ENCODE results near the gene FNDC3B. TPM values are rescaled to one million over a fixed set of nuclear protein-coding genes. Genes with fewer than 3 reads are reported as not detected.

FNDC3B gene
- total RNA-seq, 4 donors from 2014 or later: 59.8 to 72.6 (median 65.6) TPM

GRCh38 chr3:172101107-172101506 lies 61.7 kb downstream of the FNDC3B start:
- Histone ChIP-seq H3K4me1 (peaks cover 50 to 96% (median 79%) of the 10 kb centered on the region in 4 donors), H3K4me3 (no peak overlapping the region), H3K36me3 (no peaks in the 10 kb centered on the region), H3K27ac (replicated peaks in 1 of 4) (no peak overlapping the region), H3K9me3 (no peaks in the 10 kb centered on the region), H3K27me3 (no peaks in the 10 kb centered on the region)
- no peak for DNase-seq (ENCODE audit: extremely low spot score)
- intact Hi-C loops (cut with DNase I): no loop called here
- WGBS: 86% methylated on average over 3 of the region's 3 CpGs
- TF ChIP-seq CTCF (IDR thresholded peaks at IDR 0.05) (no peak), POLR2A (IDR thresholded peaks at IDR 0.05; ENCODE audit: low read depth) (no peak), EP300 (IDR thresholded peaks at IDR 0.05) (no peak), POLR2AphosphoS5 (IDR thresholded peaks at IDR 0.05) (no peak)

GRCh38 chr3:172102123-172102882 lies 62.9 kb downstream of the FNDC3B start:
- 75% methylated on average over 5 of the region's 5 CpGs for WGBS
- DNase-seq (ENCODE audit: extremely low spot score): no peak
- peaks cover 43 to 96% (median 79%) of the 10 kb centered on the region in 4 donors for H3K4me1 ChIP-seq
- no peak overlapping the region for H3K27ac ChIP-seq (replicated peaks in 1 of 4)
- TF ChIP-seq EP300 (IDR thresholded peaks at IDR 0.05): no peak
- TF ChIP-seq POLR2AphosphoS5 (IDR thresholded peaks at IDR 0.05): no peak
- TF ChIP-seq POLR2A (IDR thresholded peaks at IDR 0.05; ENCODE audit: low read depth): no peak
- TF ChIP-seq CTCF (IDR thresholded peaks at IDR 0.05): no peak
- intact Hi-C loops (cut with DNase I): no loop called here
- H3K9me3 ChIP-seq: no peaks in the 10 kb centered on the region
- H3K36me3 ChIP-seq: no peaks in the 10 kb centered on the region
- H3K4me3 ChIP-seq: no peak overlapping the region
- no peaks in the 10 kb centered on the region for H3K27me3 ChIP-seq

- 85% methylated on average over 3 of the region's 3 CpGs for WGBS
- no peaks in the 10 kb centered on the region for H3K36me3 ChIP-seq
- no peak overlapping the region for H3K4me3 ChIP-seq
- no peak overlapping the region for H3K27ac ChIP-seq (replicated peaks in 1 of 4)
- TF ChIP-seq CTCF (IDR thresholded peaks at IDR 0.05) (no peak), POLR2AphosphoS5 (IDR thresholded peaks at IDR 0.05) (no peak), POLR2A (IDR thresholded peaks at IDR 0.05; ENCODE audit: low read depth) (no peak), EP300 (IDR thresholded peaks at IDR 0.05) (no peak)
- no peak for DNase-seq (ENCODE audit: extremely low spot score)
- no peaks in the 10 kb centered on the region for H3K9me3 ChIP-seq
- intact Hi-C loops (cut with DNase I): no loop called here
- H3K4me1 ChIP-seq: peaks cover 43 to 96% (median 81%) of the 10 kb centered on the region in 4 donors
- no peaks in the 10 kb centered on the region for H3K27me3 ChIP-seq
Observed at GRCh38 chr3:172102883-172103310, 63.5 kb downstream of the FNDC3B start.

GRCh38 chr3:172103724-172104123 lies 64.3 kb downstream of the FNDC3B start:
- TF ChIP-seq EP300 (IDR thresholded peaks at IDR 0.05) (no peak), POLR2A (IDR thresholded peaks at IDR 0.05; ENCODE audit: low read depth) (no peak), POLR2AphosphoS5 (IDR thresholded peaks at IDR 0.05) (no peak), CTCF (IDR thresholded peaks at IDR 0.05) (no peak)
- no peaks in the 10 kb centered on the region for H3K9me3 ChIP-seq
- intact Hi-C loops (cut with DNase I): no loop called here
- 70% methylated on average over 2 of the region's 2 CpGs for WGBS
- H3K4me1 ChIP-seq: peaks cover 43 to 96% (median 81%) of the 10 kb centered on the region in 4 donors
- no peaks in the 10 kb centered on the region for H3K27me3 ChIP-seq
- no peak overlapping the region for H3K27ac ChIP-seq (replicated peaks in 1 of 4)
- no peaks in the 10 kb centered on the region for H3K36me3 ChIP-seq
- H3K4me3 ChIP-seq: no peak overlapping the region
- DNase-seq (ENCODE audit: extremely low spot score): no peak

Measured in esophagus muscularis mucosa (tissue), 4 donors.